SH-SY5Y (cell line): ENCODE results near the gene RPS6KB2.

ENCODE experiments used
- GATA2 ChIP-seq: IDR thresholded peaks from 2 replicates; pipeline ENCODE4 v1.6.1; 2011; ENCODE audit warnings: mild to moderate bottlenecking, low read depth, low read length
- GATA3 ChIP-seq: IDR thresholded peaks from 2 replicates; pipeline ENCODE4 v1.6.1; 2011; ENCODE audit warnings: low read depth, mild to moderate bottlenecking, low read length, moderate library complexity

- TF ChIP-seq GATA3 (no peak), GATA2 (no peak)
These were observed 42.2 kb downstream of the RPS6KB2 start for GRCh38 chr11:67470337-67471002.
